K562 (cell line): ENCODE results near the gene ZNF837. TPM values are rescaled to one million over a fixed set of nuclear protein-coding genes. Genes with fewer than 3 reads are reported as not detected.

ENCODE experiments used
- ARID1B ChIP-seq: fragments of 450-650 bp; IDR thresholded peaks from 2 replicates; pipeline ENCODE4 v1.6.1; 2016; ENCODE audit warnings: antibody characterized with exemption, mild to moderate bottlenecking, inconsistent platforms
- DNMT1 ChIP-seq: fragments of 450-650 bp; IDR thresholded peaks from 2 replicates; pipeline ENCODE4 v1.6.1; 2016; ENCODE audit warnings: antibody characterized with exemption, mild to moderate bottlenecking
- HEY1 ChIP-seq: fragments of 250-450 bp; sonication (Bioruptor Pico); IDR thresholded peaks from 2 replicates; pipeline ENCODE4 v1.5.0; 2020; ENCODE audit warnings: mild to moderate bottlenecking, moderate library complexity, borderline replicate concordance
- HMGN3 ChIP-seq: IDR thresholded peaks from 2 replicates; pipeline ENCODE4 v1.6.1; 2011; ENCODE audit warnings: borderline replicate concordance, low read depth, mild to moderate bottlenecking, mixed read lengths, low read length; ENCODE audit not compliant: insufficient read length; ENCODE audit errors: extremely low read depth
- KAT7 ChIP-seq: sonication (generic); formaldehyde crosslinking; IDR thresholded peaks from 2 replicates; pipeline ENCODE4 v1.8.0; 2022; ENCODE audit warnings: missing genetic modification reagents, mild to moderate bottlenecking, borderline replicate concordance
- KLF6 ChIP-seq: fragments of 250-450 bp; sonication (Bioruptor Pico); IDR thresholded peaks from 2 replicates; pipeline ENCODE4 v1.4.0; 2020; ENCODE audit warnings: mild to moderate bottlenecking, moderate library complexity, borderline replicate concordance
- POLR2G ChIP-seq: fragments of 200-400 bp; formaldehyde crosslinking; IDR thresholded peaks from 2 replicates; pipeline ENCODE4 v1.6.1; 2017; ENCODE audit warnings: low read depth, mild to moderate bottlenecking, antibody characterized with exemption, low read length, moderate library complexity
- RBM17 ChIP-seq: fragments of 200-400 bp; formaldehyde crosslinking; IDR thresholded peaks from 2 replicates; pipeline ENCODE4 v1.6.1; 2017; ENCODE audit warnings: low read depth, mild to moderate bottlenecking, low read length, borderline replicate concordance
- RBM25 ChIP-seq: fragments of 200-400 bp; formaldehyde crosslinking; IDR thresholded peaks from 2 replicates; pipeline ENCODE4 v1.6.1; 2018; ENCODE audit warnings: low read length, low read depth, moderate library complexity; ENCODE audit not compliant: severe bottlenecking
- RNF219 ChIP-seq: fragments of 250-450 bp; sonication (Bioruptor Pico); IDR thresholded peaks from 2 replicates; pipeline ENCODE4 v1.5.0; 2022; ENCODE audit warnings: mild to moderate bottlenecking
- SP1 ChIP-seq: sonication (generic); formaldehyde crosslinking; IDR thresholded peaks from 2 replicates; pipeline ENCODE4 v1.8.1; 2022; ENCODE audit warnings: mild to moderate bottlenecking, missing genetic modification reagents
- SP2 ChIP-seq: IDR thresholded peaks from 2 replicates; pipeline ENCODE4 v1.6.1; 2011; ENCODE audit warnings: mild to moderate bottlenecking, low read depth, low read length, moderate library complexity; ENCODE audit not compliant: poor library complexity, severe bottlenecking; ENCODE audit errors: extremely low read depth
- SRSF3 ChIP-seq: fragments of 200-400 bp; formaldehyde crosslinking; IDR thresholded peaks from 2 replicates; pipeline ENCODE4 v1.6.1; 2016; ENCODE audit warnings: mild to moderate bottlenecking, low read length, moderate library complexity; ENCODE audit not compliant: insufficient read depth
- TARDBP ChIP-seq: fragments of 450-650 bp; IDR thresholded peaks from 2 replicates; pipeline ENCODE4 v1.6.1; 2016
- THAP7 ChIP-seq: fragments of 250-450 bp; sonication (Bioruptor Pico); IDR thresholded peaks from 2 replicates; pipeline ENCODE4 v1.5.0; 2021
- ZBTB11 ChIP-seq, 3 experiments: fragments of 200-800 bp in 1 of 3; fragments of 250-450 bp in 1 of 3; fragments of 450-650 bp in 1 of 3; sonication (Bioruptor Pico) in 1 of 3; sonication (Bioruptor generic) in 1 of 3; formaldehyde crosslinking in 1 of 3; IDR thresholded peaks; 2 replicates each; pipeline versions ENCODE4 v1.6.1 to v1.8.0; 2016 to 2022; ENCODE audit warnings: mild to moderate bottlenecking in 2 of 3, missing genetic modification characterization in 2 of 3, missing compliant biosample characterization in 1 of 3, moderate library complexity in 1 of 3
- ZKSCAN8 ChIP-seq: fragments of 200-800 bp; sonication (Bioruptor generic); IDR thresholded peaks from 2 replicates; pipeline ENCODE4 v1.6.1; 2016; ENCODE audit warnings: missing genetic modification characterization, missing compliant biosample characterization
- ZNF280B ChIP-seq: fragments of 250-450 bp; sonication (Bioruptor Pico); IDR thresholded peaks from 2 replicates; pipeline ENCODE4 v1.5.1; 2021; ENCODE audit warnings: mild to moderate bottlenecking
- ZNF717 ChIP-seq: fragments of 250-450 bp; sonication (Bioruptor Pico); IDR thresholded peaks from 2 replicates; pipeline ENCODE4 v1.5.0; 2021
- polyA plus RNA-seq, 8 experiments: library from polyadenylated mRNA; depleted of rRNA in 4 of 8; stranded (reverse) in 5 of 8; unstranded in 3 of 8; fragments of >200 nt; fragmentation: Nextera tagmentation in 2 of 8; fragmentation: Illumina TruSeq in 1 of 8; extraction: Ambion mirVana in 2 of 8; extraction: Trizol in 1 of 8; gene quantifications; 2 replicates each; pipeline versions ENCODE4 v1.2.1 to v1.2.3, GENCODE V29; 2011 to 2014; ENCODE audit warnings: inconsistent platforms in 1 of 8, missing spikeins in 1 of 8
- total RNA-seq, 7 experiments: library from RNA; depleted of rRNA in 6 of 7; stranded (reverse); fragments of >200 nt in 6 of 7; fragmentation: Illumina TruSeq in 2 of 7; extraction: Trizol in 2 of 7; gene quantifications; 2 replicates each; pipeline versions ENCODE4 v1.2.1 to v1.2.3, GENCODE V29; 2011 to 2021; ENCODE audit warnings: low replicate concordance in 1 of 7

The ZNF837 gene
- total and polyA plus RNA-seq, 9 of the 15 experiments (the other 6 are each of a cell fraction or from before 2014, with no cell fraction given) = 0.11 to 2.1 (median 0.57) TPM; not detected in 4

GRCh38 chr19:58386576-58387337, 5.9 kb upstream of the ZNF837 start, which contains the start of gene RPS5 (continued):
- TF ChIP-seq SP1 (CRISPR knock-in tag) = no peak; the same call in 1 of the 2 replicates
- peak; percentile 31; the same call in 1 of the 2 replicates for TF ChIP-seq TARDBP
- peak; percentile 62; the same call in 1 of the 2 replicates for TF ChIP-seq SRSF3
- no peak for TF ChIP-seq RBM25
- TF ChIP-seq ARID1B = peak; percentile 25; the same call in 1 of the 2 replicates
- no peak for TF ChIP-seq RNF219 (CRISPR knock-in tag)
- TF ChIP-seq THAP7 (CRISPR knock-in tag) = peak; percentile 14; the same call in 1 of the 2 replicates
- TF ChIP-seq ZNF280B = no peak
- 0 out of 2 replicates have a peak, but pooled peaks have one; percentile 58 for TF ChIP-seq ZNF717 (CRISPR knock-in tag)
- peak; percentile 96 for TF ChIP-seq POLR2G
- no peak for TF ChIP-seq DNMT1
- TF ChIP-seq HEY1 (CRISPR knock-in tag) = no peak
- no peak for TF ChIP-seq ZKSCAN8
- TF ChIP-seq SP2 = no peak
- TF ChIP-seq ZBTB11 (CRISPR knock-in tag; IDR thresholded peaks at IDR 0.05) = peak in 1 of 3 experiments; percentile 87; a peak in 2 of 6 replicates
- TF ChIP-seq KAT7 (CRISPR knock-in tag) = peak; percentile 93; the same call in 1 of the 2 replicates
- no peak for TF ChIP-seq RBM17
- TF ChIP-seq HMGN3 = peak; percentile 73
- TF ChIP-seq KLF6 (CRISPR knock-in tag) = no peak
